Neural cell (in vitro differentiated cells): ENCODE data around the gene ERMARD. TPM values are rescaled to one million over a fixed set of nuclear protein-coding genes. Genes with fewer than 3 reads are reported as not detected.

Experiments
- H2AFZ ChIP-seq: fragments of 200-600, 300-800 bp; sonication (generic), shearing (Covaris generic); 2 replicates; pipeline ENCODE4 v1.6.0; 2014; ENCODE audit warnings: low read depth, mild to moderate bottlenecking, antibody characterized with exemption, low read length, moderate library complexity
- H3F3A ChIP-seq: fragments of 200-600 bp; shearing (Covaris generic); 2 replicates; pipeline ENCODE4 v1.6.1; 2016; ENCODE audit warnings: mild to moderate bottlenecking, moderate library complexity, mixed read lengths, antibody characterized with exemption, low read length; ENCODE audit not compliant: insufficient read depth, poor library complexity, severe bottlenecking
- H3K27ac ChIP-seq: fragments of 200-600, 300-800 bp; sonication (generic), shearing (Covaris generic); 2 replicates; pipeline ENCODE4 v1.5.1; 2014; ENCODE audit warnings: mild to moderate bottlenecking, low read length, moderate library complexity
- H3K27me3 ChIP-seq: fragments of 300-800, 200-600 bp; sonication (generic), shearing (Covaris generic); 2 replicates; pipeline ENCODE4 v1.6.0; 2014; ENCODE audit warnings: mild to moderate bottlenecking, low read depth, low read length, moderate library complexity; ENCODE audit not compliant: insufficient read depth
- H3K36me3 ChIP-seq: fragments of 300-800, 200-600 bp; sonication (generic), shearing (Covaris generic); 2 replicates; pipeline ENCODE4 v1.5.1; 2014; ENCODE audit warnings: mild to moderate bottlenecking, antibody characterized with exemption, low read length, moderate library complexity; ENCODE audit not compliant: insufficient read depth
- H3K4me2 ChIP-seq: fragments of 300-800, 200-600 bp; sonication (generic), shearing (Covaris generic); 2 replicates; pipeline ENCODE4 v1.6.0; 2014; ENCODE audit warnings: mild to moderate bottlenecking, low read length
- H3K4me3 ChIP-seq: fragments of 300-800, 200-600 bp; sonication (generic), shearing (Covaris generic); 2 replicates; pipeline ENCODE4 v1.5.1; 2014; ENCODE audit warnings: mild to moderate bottlenecking, low read length, moderate library complexity
- H3K79me2 ChIP-seq: fragments of 200-600 bp; shearing (Covaris generic); replicated peaks from 2 replicates; pipeline ENCODE4 v1.6.0; 2014; ENCODE audit warnings: mild to moderate bottlenecking, low read length, moderate library complexity; ENCODE audit not compliant: insufficient read depth
- H3K9ac ChIP-seq: fragments of 300-800, 200-600 bp; sonication (generic), shearing (Covaris generic); 2 replicates; pipeline ENCODE4 v1.6.1; 2016; ENCODE audit warnings: mild to moderate bottlenecking, low read length, mixed read lengths
- H3K9me2 ChIP-seq: fragments of 200-600 bp; shearing (Covaris generic); 2 replicates; pipeline ENCODE4 v1.6.1; 2016; ENCODE audit warnings: mild to moderate bottlenecking, low read length, mixed read lengths; ENCODE audit not compliant: insufficient read depth
- H3K9me3 ChIP-seq: fragments of 200-600, 300-800 bp; sonication (generic), shearing (Covaris generic); 2 replicates; pipeline ENCODE4 v1.6.1; 2016; ENCODE audit warnings: mild to moderate bottlenecking, mixed run types, low read length, moderate library complexity, mixed read lengths
- H4K20me1 ChIP-seq: fragments of 200-600 bp; shearing (Covaris generic); 2 replicates; pipeline ENCODE4 v1.6.1; 2016; ENCODE audit warnings: mild to moderate bottlenecking, mixed run types; ENCODE audit not compliant: insufficient read depth
- EP300 ChIP-seq: fragments of 450-650 bp; conservative IDR thresholded peaks from 2 replicates; pipeline ENCODE4 v1.6.1; 2014; ENCODE audit warnings: antibody characterized with exemption, mild to moderate bottlenecking, moderate library complexity; ENCODE audit not compliant: poor library complexity, severe bottlenecking
- EZH2 ChIP-seq: fragments of 200-600, 300-800 bp; shearing (Covaris generic), sonication (generic); IDR thresholded peaks from 2 replicates; pipeline ENCODE4 v1.6.1; 2014; ENCODE audit warnings: antibody characterized with exemption, low read length, borderline replicate concordance, mild to moderate bottlenecking; ENCODE audit not compliant: insufficient read depth, poor library complexity, severe bottlenecking
- MXI1 ChIP-seq: fragments of 450-650 bp; conservative IDR thresholded peaks from 2 replicates; pipeline ENCODE4 v1.6.1; 2014; ENCODE audit warnings: antibody characterized with exemption, mild to moderate bottlenecking; ENCODE audit not compliant: poor library complexity, severe bottlenecking
- POLR2AphosphoS5 ChIP-seq: IDR thresholded peaks from 2 replicates; pipeline ENCODE4 v1.6.1; 2012
- RAD21 ChIP-seq: fragments of 450-650 bp; conservative IDR thresholded peaks from 2 replicates; pipeline ENCODE4 v1.6.1; 2014; ENCODE audit warnings: antibody characterized with exemption, mild to moderate bottlenecking, moderate library complexity
- SMC3 ChIP-seq: fragments of 450-650 bp; conservative IDR thresholded peaks from 2 replicates; pipeline ENCODE4 v1.6.1; 2014; ENCODE audit warnings: antibody characterized with exemption, mild to moderate bottlenecking, moderate library complexity; ENCODE audit not compliant: poor library complexity
- TAF1 ChIP-seq: IDR thresholded peaks from 2 replicates; pipeline ENCODE4 v1.6.1; 2012; ENCODE audit warnings: low read depth
- polyA plus RNA-seq: library from polyadenylated mRNA; depleted of rRNA; stranded (reverse); fragments of >200 nt; gene quantifications from 2 replicates; pipeline ENCODE4 v1.2.3, GENCODE V29; 2014
- TF ChIP-seq, protein P1 (sequence below): IDR thresholded peaks from 2 replicates; pipeline ENCODE4 v1.6.1; 2012; ENCODE audit warnings: borderline replicate concordance
- TF ChIP-seq, protein P2 (sequence below): fragments of 450-650 bp; IDR thresholded peaks from 2 replicates; pipeline ENCODE4 v1.5.1; 2014; ENCODE audit warnings: antibody characterized with exemption, mild to moderate bottlenecking, moderate library complexity; ENCODE audit not compliant: poor library complexity, severe bottlenecking

The ERMARD gene
- polyA plus RNA-seq, 1 donor from 2014 or later, result 51.2 TPM

GRCh38 chr6:169777896-169778295 is 26.5 kb downstream of the ERMARD start:
- Histone ChIP-seq H2AFZ (no peak overlapping the region), H3K27ac (no peak overlapping the region), H3K36me3 (peaks cover 5% of the 10 kb centered on the region), H3F3A (no peaks in the 10 kb centered on the region), H3K27me3 (no peaks in the 10 kb centered on the region), H3K9ac (no peak overlapping the region), H3K79me2 (no peaks in the 10 kb centered on the region), H3K4me3 (no peak overlapping the region), H3K9me2 (no peaks in the 10 kb centered on the region), H3K4me2 (no peak overlapping the region), H3K9me3 (no peaks in the 10 kb centered on the region), H4K20me1 (no peaks in the 10 kb centered on the region)
- TF ChIP-seq RAD21, result no peak
- no peak for TF ChIP-seq MXI1
- TF ChIP-seq EZH2, result no peak
- TF ChIP-seq, protein P1, sequence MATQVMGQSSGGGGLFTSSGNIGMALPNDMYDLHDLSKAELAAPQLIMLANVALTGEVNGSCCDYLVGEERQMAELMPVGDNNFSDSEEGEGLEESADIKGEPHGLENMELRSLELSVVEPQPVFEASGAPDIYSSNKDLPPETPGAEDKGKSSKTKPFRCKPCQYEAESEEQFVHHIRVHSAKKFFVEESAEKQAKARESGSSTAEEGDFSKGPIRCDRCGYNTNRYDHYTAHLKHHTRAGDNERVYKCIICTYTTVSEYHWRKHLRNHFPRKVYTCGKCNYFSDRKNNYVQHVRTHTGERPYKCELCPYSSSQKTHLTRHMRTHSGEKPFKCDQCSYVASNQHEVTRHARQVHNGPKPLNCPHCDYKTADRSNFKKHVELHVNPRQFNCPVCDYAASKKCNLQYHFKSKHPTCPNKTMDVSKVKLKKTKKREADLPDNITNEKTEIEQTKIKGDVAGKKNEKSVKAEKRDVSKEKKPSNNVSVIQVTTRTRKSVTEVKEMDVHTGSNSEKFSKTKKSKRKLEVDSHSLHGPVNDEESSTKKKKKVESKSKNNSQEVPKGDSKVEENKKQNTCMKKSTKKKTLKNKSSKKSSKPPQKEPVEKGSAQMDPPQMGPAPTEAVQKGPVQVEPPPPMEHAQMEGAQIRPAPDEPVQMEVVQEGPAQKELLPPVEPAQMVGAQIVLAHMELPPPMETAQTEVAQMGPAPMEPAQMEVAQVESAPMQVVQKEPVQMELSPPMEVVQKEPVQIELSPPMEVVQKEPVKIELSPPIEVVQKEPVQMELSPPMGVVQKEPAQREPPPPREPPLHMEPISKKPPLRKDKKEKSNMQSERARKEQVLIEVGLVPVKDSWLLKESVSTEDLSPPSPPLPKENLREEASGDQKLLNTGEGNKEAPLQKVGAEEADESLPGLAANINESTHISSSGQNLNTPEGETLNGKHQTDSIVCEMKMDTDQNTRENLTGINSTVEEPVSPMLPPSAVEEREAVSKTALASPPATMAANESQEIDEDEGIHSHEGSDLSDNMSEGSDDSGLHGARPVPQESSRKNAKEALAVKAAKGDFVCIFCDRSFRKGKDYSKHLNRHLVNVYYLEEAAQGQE, result no peak
- TF ChIP-seq TAF1, result no peak

GRCh38 chr6:169778646-169779045 is 27.2 kb downstream of the ERMARD start:
- Histone ChIP-seq H3K9me2 (no peaks in the 10 kb centered on the region), H3K27ac (no peak overlapping the region), H3K9ac (no peak overlapping the region), H4K20me1 (no peaks in the 10 kb centered on the region), H2AFZ (no peak overlapping the region), H3K36me3 (peaks cover 5% of the 10 kb centered on the region), H3K79me2 (no peaks in the 10 kb centered on the region), H3K27me3 (no peaks in the 10 kb centered on the region), H3F3A (no peaks in the 10 kb centered on the region), H3K9me3 (no peaks in the 10 kb centered on the region), H3K4me2 (no peak overlapping the region), H3K4me3 (no peak overlapping the region)
- TF ChIP-seq RAD21 (no peak), POLR2AphosphoS5 (no peak), TAF1 (no peak), SMC3 (no peak), MXI1 (no peak), EP300 (no peak)
- TF ChIP-seq, protein P1, result no peak
- TF ChIP-seq, protein P2, sequence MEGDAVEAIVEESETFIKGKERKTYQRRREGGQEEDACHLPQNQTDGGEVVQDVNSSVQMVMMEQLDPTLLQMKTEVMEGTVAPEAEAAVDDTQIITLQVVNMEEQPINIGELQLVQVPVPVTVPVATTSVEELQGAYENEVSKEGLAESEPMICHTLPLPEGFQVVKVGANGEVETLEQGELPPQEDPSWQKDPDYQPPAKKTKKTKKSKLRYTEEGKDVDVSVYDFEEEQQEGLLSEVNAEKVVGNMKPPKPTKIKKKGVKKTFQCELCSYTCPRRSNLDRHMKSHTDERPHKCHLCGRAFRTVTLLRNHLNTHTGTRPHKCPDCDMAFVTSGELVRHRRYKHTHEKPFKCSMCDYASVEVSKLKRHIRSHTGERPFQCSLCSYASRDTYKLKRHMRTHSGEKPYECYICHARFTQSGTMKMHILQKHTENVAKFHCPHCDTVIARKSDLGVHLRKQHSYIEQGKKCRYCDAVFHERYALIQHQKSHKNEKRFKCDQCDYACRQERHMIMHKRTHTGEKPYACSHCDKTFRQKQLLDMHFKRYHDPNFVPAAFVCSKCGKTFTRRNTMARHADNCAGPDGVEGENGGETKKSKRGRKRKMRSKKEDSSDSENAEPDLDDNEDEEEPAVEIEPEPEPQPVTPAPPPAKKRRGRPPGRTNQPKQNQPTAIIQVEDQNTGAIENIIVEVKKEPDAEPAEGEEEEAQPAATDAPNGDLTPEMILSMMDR, result no peak
